OCI-LY1 (cell line): ENCODE measurements around the gene ADAMTS17.

Experiments
- EZH2 ChIP-seq: fragments of 200-600 bp; sonication (generic), shearing (Covaris generic); IDR thresholded peaks from 2 replicates; pipeline ENCODE4 v1.8.0; 2017; ENCODE audit warnings: borderline replicate concordance, mixed run types, mild to moderate bottlenecking, antibody characterized with exemption, low read length, moderate library complexity, mixed read lengths
- TF ChIP-seq, protein P1 (sequence below): fragments of 200-600 bp; sonication (generic), shearing (Covaris generic); IDR thresholded peaks from 2 replicates; pipeline ENCODE4 v1.5.1; 2017; ENCODE audit warnings: mild to moderate bottlenecking, antibody characterized with exemption, low read length, moderate library complexity, mixed read lengths

DNA sequence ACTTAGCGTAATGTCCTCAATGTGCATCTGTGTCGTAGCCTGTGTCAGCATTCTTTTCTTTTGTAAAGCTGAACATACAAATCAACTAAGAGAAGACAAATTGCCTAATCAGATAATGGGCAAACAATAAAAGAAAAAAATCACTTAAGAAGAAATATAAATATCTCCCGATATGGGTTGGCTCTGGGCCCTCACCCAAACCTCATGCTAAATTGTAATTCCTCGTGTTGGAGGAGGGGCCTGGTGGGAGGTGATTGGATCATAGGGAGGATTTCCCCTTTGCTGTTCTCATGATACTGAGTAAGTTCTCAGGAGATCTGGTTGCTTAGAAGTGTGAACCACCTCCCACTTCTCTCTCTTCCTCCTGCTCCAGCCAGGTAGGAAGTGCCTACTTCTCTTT is 323.6 kb downstream of the ADAMTS17 start:
- TF ChIP-seq, protein P1, sequence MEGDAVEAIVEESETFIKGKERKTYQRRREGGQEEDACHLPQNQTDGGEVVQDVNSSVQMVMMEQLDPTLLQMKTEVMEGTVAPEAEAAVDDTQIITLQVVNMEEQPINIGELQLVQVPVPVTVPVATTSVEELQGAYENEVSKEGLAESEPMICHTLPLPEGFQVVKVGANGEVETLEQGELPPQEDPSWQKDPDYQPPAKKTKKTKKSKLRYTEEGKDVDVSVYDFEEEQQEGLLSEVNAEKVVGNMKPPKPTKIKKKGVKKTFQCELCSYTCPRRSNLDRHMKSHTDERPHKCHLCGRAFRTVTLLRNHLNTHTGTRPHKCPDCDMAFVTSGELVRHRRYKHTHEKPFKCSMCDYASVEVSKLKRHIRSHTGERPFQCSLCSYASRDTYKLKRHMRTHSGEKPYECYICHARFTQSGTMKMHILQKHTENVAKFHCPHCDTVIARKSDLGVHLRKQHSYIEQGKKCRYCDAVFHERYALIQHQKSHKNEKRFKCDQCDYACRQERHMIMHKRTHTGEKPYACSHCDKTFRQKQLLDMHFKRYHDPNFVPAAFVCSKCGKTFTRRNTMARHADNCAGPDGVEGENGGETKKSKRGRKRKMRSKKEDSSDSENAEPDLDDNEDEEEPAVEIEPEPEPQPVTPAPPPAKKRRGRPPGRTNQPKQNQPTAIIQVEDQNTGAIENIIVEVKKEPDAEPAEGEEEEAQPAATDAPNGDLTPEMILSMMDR: no peak
- TF ChIP-seq EZH2: no peak
